SK-N-SH (cell line): Measurements from ENCODE around the gene PCSK6. TPM values are rescaled to one million over a fixed set of nuclear protein-coding genes. Genes with fewer than 3 reads are reported as not detected.

Experiments
- CTCF ChIA-PET: fragments of 300-600, 350-600 bp; formaldehyde crosslinking; extraction: SDS; loops from one replicate; lab custom pipeline; 2021; lab: Yijun Ruan, JAX
- POLR2A ChIA-PET: fragments of 350-600 bp; sonication (Branson Sonifier 250); formaldehyde crosslinking; extraction: SDS; loops from one replicate; lab custom pipeline; 2020; ENCODE audit warnings: antibody characterized with exemption, inconsistent platforms; lab: Yijun Ruan, JAX
- DNase-seq: peaks from one replicate; pipeline ENCODE4 v3.0.0; 2012
- H2AFZ ChIP-seq: fragments of 200-600 bp; sonication (generic); 2 replicates; pipeline ENCODE4 v1.8.1; 2016; ENCODE audit warnings: antibody characterized with exemption, mild to moderate bottlenecking, low read depth
- H3F3A ChIP-seq: fragments of 200-600 bp; sonication (generic); replicated peaks from 2 replicates; pipeline ENCODE3; 2016; ENCODE audit warnings: antibody characterized with exemption, mild to moderate bottlenecking; ENCODE audit not compliant: insufficient read depth
- H3K27ac ChIP-seq, 2 experiments: fragments of 200-500 bp in 1 of 2; fragments of 200-600 bp in 1 of 2; sonication (Bioruptor generic) in 1 of 2; sonication (generic), shearing (Covaris generic) in 1 of 2; 2 replicates each; pipeline versions ENCODE4 v1.5.1 to v1.6.1; 2014 to 2016; ENCODE audit warnings: low read depth in 2 of 2, inconsistent platforms in 1 of 2, low read length in 1 of 2, mild to moderate bottlenecking in 1 of 2, mixed read lengths in 1 of 2
- H3K27me3 ChIP-seq: fragments of 200-600 bp; sonication (generic), shearing (Covaris generic); 2 replicates; pipeline ENCODE4 v1.6.1; 2016; ENCODE audit warnings: mixed run types; ENCODE audit not compliant: insufficient read depth
- H3K36me3 ChIP-seq, 2 experiments: fragments of 200-500 bp in 1 of 2; fragments of 200-600 bp in 1 of 2; sonication (Bioruptor generic) in 1 of 2; sonication (generic) in 1 of 2; replicated peaks in 1 of 2; 2 replicates each; pipeline versions ENCODE3 to v1.5.1; 2014 to 2016; ENCODE audit warnings: low read length in 1 of 2, mild to moderate bottlenecking in 1 of 2; ENCODE audit not compliant: insufficient read depth in 2 of 2, control insufficient read depth in 1 of 2
- H3K4me1 ChIP-seq, 2 experiments: fragments of 200-500 bp in 1 of 2; fragments of 200-600 bp in 1 of 2; sonication (Bioruptor generic) in 1 of 2; sonication (generic), shearing (Covaris generic) in 1 of 2; 2 replicates each; pipeline versions ENCODE4 v1.5.1 to v1.6.1; 2014 to 2016; ENCODE audit warnings: low read depth in 1 of 2, low read length in 1 of 2, mixed run types in 1 of 2; ENCODE audit not compliant: insufficient read depth in 2 of 2, control insufficient read depth in 1 of 2
- H3K4me2 ChIP-seq: fragments of 200-600 bp; sonication (generic), shearing (Covaris generic); 2 replicates; pipeline ENCODE4 v1.6.1; 2017; ENCODE audit warnings: mixed run types
- H3K4me3 ChIP-seq, 2 experiments: fragments of 200-500 bp in 1 of 2; fragments of 200-600 bp in 1 of 2; sonication (Bioruptor generic) in 1 of 2; sonication (generic), shearing (Covaris generic) in 1 of 2; 2 replicates each; pipeline versions ENCODE4 v1.5.1 to v1.8.1; 2014 to 2016; ENCODE audit warnings: low read depth in 2 of 2, inconsistent platforms in 1 of 2, low read length in 1 of 2, mild to moderate bottlenecking in 1 of 2, mixed read lengths in 1 of 2, moderate library complexity in 1 of 2
- H3K79me2 ChIP-seq: fragments of 200-600 bp; sonication (generic); 2 replicates; pipeline ENCODE4 v1.8.1; 2017; ENCODE audit warnings: mild to moderate bottlenecking; ENCODE audit not compliant: insufficient read depth
- H3K9ac ChIP-seq: fragments of 200-600 bp; sonication (generic); 2 replicates; pipeline ENCODE4 v1.6.1; 2017; ENCODE audit warnings: mixed run types
- H3K9me2 ChIP-seq: fragments of 200-600 bp; sonication (generic); 2 replicates; pipeline ENCODE4 v1.6.1; 2017; ENCODE audit warnings: mixed run types
- H3K9me3 ChIP-seq: fragments of 200-600 bp; sonication (generic); 2 replicates; pipeline ENCODE4 v1.6.1; 2017; ENCODE audit warnings: mixed run types, mild to moderate bottlenecking, moderate library complexity
- H4K20me1 ChIP-seq: fragments of 200-600 bp; sonication (generic); 2 replicates; pipeline ENCODE4 v1.6.1; 2017; ENCODE audit warnings: mild to moderate bottlenecking, mixed run types; ENCODE audit not compliant: insufficient read depth
- CHD2 ChIP-seq: fragments of 150-350 bp; IDR thresholded peaks from 2 replicates; pipeline ENCODE4 v1.6.1; 2018; ENCODE audit warnings: low read length; ENCODE audit not compliant: partially characterized antibody
- ELF1 ChIP-seq: IDR thresholded peaks from 2 replicates; pipeline ENCODE4 v1.4.0; 2012
- EZH2phosphoT487 ChIP-seq: fragments of 200-600 bp; sonication (generic); IDR thresholded peaks from 2 replicates; pipeline ENCODE4 v1.6.1; 2017; ENCODE audit warnings: low read depth, mixed run types, mild to moderate bottlenecking, antibody characterized with exemption, moderate library complexity, borderline replicate concordance
- FOSL2 ChIP-seq: IDR thresholded peaks from 2 replicates; pipeline ENCODE4 v1.4.0; 2012; ENCODE audit warnings: low read depth, mild to moderate bottlenecking, moderate library complexity, borderline replicate concordance
- FOXM1 ChIP-seq: IDR thresholded peaks from 2 replicates; pipeline ENCODE4 v1.4.0; 2012; ENCODE audit warnings: low read depth, mild to moderate bottlenecking
- GABPA ChIP-seq: IDR thresholded peaks from 2 replicates; pipeline ENCODE4 v1.4.0; 2012; ENCODE audit warnings: low read depth, mild to moderate bottlenecking
- GATA2 ChIP-seq: sonication (generic); formaldehyde crosslinking; IDR thresholded peaks from 2 replicates; pipeline ENCODE4 v1.5.0; 2020; ENCODE audit warnings: mild to moderate bottlenecking, missing genetic modification reagents
- IRF3 ChIP-seq: fragments of 150-350 bp; IDR thresholded peaks from 2 replicates; pipeline ENCODE4 v1.6.1; 2016; ENCODE audit warnings: mild to moderate bottlenecking, low read depth, low read length
- MEF2A ChIP-seq: IDR thresholded peaks from 2 replicates; pipeline ENCODE4 v1.4.0; 2012; ENCODE audit warnings: low read depth, borderline replicate concordance
- MXI1 ChIP-seq: IDR thresholded peaks from 2 replicates; pipeline ENCODE4 v1.6.1; 2012; ENCODE audit warnings: mild to moderate bottlenecking, low read depth, low read length, improper control_type of control experiment
- NRF1 ChIP-seq: IDR thresholded peaks from 2 replicates; pipeline ENCODE4 v1.6.1; 2012; ENCODE audit warnings: low read depth, mild to moderate bottlenecking, low read length
- POLR2AphosphoS5 ChIP-seq: IDR thresholded peaks from 2 replicates; pipeline ENCODE4 v1.6.1; 2012; ENCODE audit warnings: low read depth, low read length
- RAD21 ChIP-seq: IDR thresholded peaks from 2 replicates; pipeline ENCODE4 v1.6.1; 2012; ENCODE audit warnings: mild to moderate bottlenecking, low read length
- REST ChIP-seq: IDR thresholded peaks from 2 replicates; pipeline ENCODE4 v1.6.1; 2012; ENCODE audit warnings: mild to moderate bottlenecking, low read depth, low read length, moderate library complexity
- RFX5 ChIP-seq: IDR thresholded peaks from 2 replicates; pipeline ENCODE4 v1.6.1; 2012; ENCODE audit warnings: mild to moderate bottlenecking, improper control_type of control experiment, low read length
- RXRA ChIP-seq: IDR thresholded peaks from 2 replicates; pipeline ENCODE4 v1.4.0; 2012; ENCODE audit warnings: low read depth, mild to moderate bottlenecking, borderline replicate concordance
- SIN3A ChIP-seq: IDR thresholded peaks from 2 replicates; pipeline ENCODE4 v1.6.1; 2012; ENCODE audit warnings: low read depth, mild to moderate bottlenecking, low read length, moderate library complexity, borderline replicate concordance
- SMC3 ChIP-seq: IDR thresholded peaks from 2 replicates; pipeline ENCODE4 v1.6.1; 2012; ENCODE audit warnings: low read depth, low read length, improper control_type of control experiment
- TAF1 ChIP-seq: IDR thresholded peaks from 2 replicates; pipeline ENCODE4 v1.6.1; 2012; ENCODE audit warnings: low read depth, mild to moderate bottlenecking, low read length, moderate library complexity, borderline replicate concordance
- TCF12 ChIP-seq: IDR thresholded peaks from 2 replicates; pipeline ENCODE4 v1.4.0; 2012
- USF2 ChIP-seq: fragments of 150-350 bp; IDR thresholded peaks from 2 replicates; pipeline ENCODE4 v1.6.1; 2017; ENCODE audit warnings: antibody characterized with exemption, low read length, low read depth, borderline replicate concordance
- YY1 ChIP-seq: IDR thresholded peaks from 2 replicates; pipeline ENCODE4 v1.4.0; 2012; ENCODE audit warnings: low read depth, mild to moderate bottlenecking
- WGBS: methylation state at CpG from one replicate; pipeline ENCODE4 v1.1.6; 2017; ENCODE audit warnings: low lambda C conversion rate; 5-methylcytosine and 5-hydroxymethylcytosine counted together
- polyA plus RNA-seq, 3 experiments: library from polyadenylated mRNA; depleted of rRNA; stranded (reverse); fragments of >200 nt; gene quantifications; 2 replicates each; pipeline ENCODE4 v1.2.3, GENCODE V29; 2012

Gene PCSK6
- polyA plus RNA-seq, 1 of the 3 experiments (the other 2 are of a cell fraction): 0.03 TPM

DNA sequence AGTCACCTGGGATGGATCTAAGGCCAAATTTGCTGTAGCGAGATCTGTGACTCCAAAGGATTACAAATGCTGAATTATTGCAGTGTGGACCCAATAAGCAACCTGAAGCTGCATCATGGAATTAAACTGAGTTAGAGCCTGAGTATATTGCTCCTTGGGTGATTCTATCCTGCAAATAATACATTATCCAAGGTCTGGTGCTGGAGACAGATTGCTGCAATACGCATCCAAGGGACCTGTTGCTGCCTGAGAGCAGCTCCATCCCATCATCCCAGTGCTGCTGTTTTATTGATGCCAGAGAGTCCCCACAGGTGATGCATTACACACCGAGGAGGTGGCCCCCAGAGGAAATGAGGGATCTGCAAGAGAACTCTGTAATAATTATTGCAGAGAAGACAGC, 31.6 kb upstream of the PCSK6 start:
- TF ChIP-seq FOXM1 (no peak), TAF1 (no peak), RAD21 (no peak), USF2 (no peak), YY1 (no peak), TCF12 (no peak), SIN3A (no peak), IRF3 (no peak), RFX5 (no peak), NRF1 (no peak), ELF1 (no peak), CHD2 (no peak), RXRA (no peak), FOSL2 (no peak), GATA2 (CRISPR knock-in tag) (no peak), MXI1 (no peak), EZH2phosphoT487 (no peak)
- TF ChIP-seq, all 33 proteins: peak for 0
- H3K36me3 ChIP-seq: no peaks in the 10 kb centered on the region
- H3K9me3 ChIP-seq: peaks cover 18% of the 10 kb centered on the region; the same call in 1 of the 2 replicates
- no peak overlapping the region for H3K27ac ChIP-seq
- no peaks in the 10 kb centered on the region for H3K27me3 ChIP-seq
- CTCF ChIA-PET: interaction anchor here (1.5 to 2.7 kb wide), 3 partner anchors 10 to 121 kb away, joined by 4 to 9 read pairs (median 6); no protein-coding TSS in a partner anchor
- H3K4me1 ChIP-seq: peaks cover 0 to 2% of the 10 kb centered on the region in 2 experiments; a peak in 1 of 4 replicates
- H3K9ac ChIP-seq: no peak overlapping the region
- H3K4me2 ChIP-seq: no peak overlapping the region
- H4K20me1 ChIP-seq: no peaks in the 10 kb centered on the region
- peak; percentile 6 for DNase-seq
- H3K4me3 ChIP-seq: no peak overlapping the region
- 25% methylated on average over 3 of the region's 3 CpGs for WGBS
- H3K9me2 ChIP-seq: no peaks in the 10 kb centered on the region
- no peaks in the 10 kb centered on the region for H3K79me2 ChIP-seq
- POLR2A ChIA-PET: no interaction called here
- H2AFZ ChIP-seq: no peak overlapping the region
- H3F3A ChIP-seq: no peaks in the 10 kb centered on the region

DNA sequence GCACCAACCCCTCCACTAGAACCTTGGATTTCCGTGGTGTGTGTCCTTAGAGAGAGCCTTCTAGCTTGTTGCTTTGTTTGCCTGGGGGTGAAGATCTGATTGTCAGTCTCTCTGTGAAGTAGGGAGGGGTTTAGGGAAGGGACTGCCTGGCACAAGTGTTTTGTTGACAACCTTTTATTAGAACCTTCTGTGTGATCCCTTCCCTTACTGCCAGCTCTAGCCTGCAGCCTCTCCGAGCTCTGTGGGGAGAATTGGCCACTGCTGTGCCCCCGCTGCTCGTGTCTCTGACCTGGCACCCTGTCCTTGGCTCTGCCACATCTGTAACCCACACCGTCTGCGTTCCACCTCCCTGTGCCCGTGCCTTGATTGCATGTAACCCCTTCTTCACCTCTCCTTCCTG, 30.9 kb upstream of the PCSK6 start:
- WGBS: 19% methylated on average over 7 of the region's 7 CpGs
- H3K4me2 ChIP-seq: no peak overlapping the region
- H3K9me3 ChIP-seq: peaks cover 18% of the 10 kb centered on the region; the same call in 1 of the 2 replicates
- no peaks in the 10 kb centered on the region for H3K27me3 ChIP-seq
- H3K9ac ChIP-seq: no peak overlapping the region
- no peaks in the 10 kb centered on the region for H3F3A ChIP-seq
- ChIA-PET CTCF (interaction anchor here (1.5 to 2.7 kb wide), 3 partner anchors 9 to 122 kb away, joined by 6 to 9 read pairs (median 7); no protein-coding TSS in a partner anchor), POLR2A (no interaction called here)
- no peaks in the 10 kb centered on the region for H3K9me2 ChIP-seq
- H3K79me2 ChIP-seq: no peaks in the 10 kb centered on the region
- H3K4me1 ChIP-seq: peaks cover 0 to 2% of the 10 kb centered on the region in 2 experiments; a peak in 1 of 4 replicates
- DNase-seq: peak; percentile 12
- no peaks in the 10 kb centered on the region for H3K36me3 ChIP-seq
- no peak overlapping the region for H2AFZ ChIP-seq
- no peak overlapping the region for H3K4me3 ChIP-seq
- no peaks in the 10 kb centered on the region for H4K20me1 ChIP-seq
- no peak overlapping the region for H3K27ac ChIP-seq
- TF ChIP-seq SMC3: no peak
- TF ChIP-seq GABPA: no peak
- no peak for TF ChIP-seq POLR2AphosphoS5
- TF ChIP-seq REST: no peak
- TF ChIP-seq CHD2: no peak
- TF ChIP-seq YY1: no peak
- no peak for TF ChIP-seq MEF2A
- TF ChIP-seq RXRA: no peak
